LNCAP (cell line): ENCODE results near the gene ANKRD36B.
"Not testable (repeated sequence)": the region's sequence is repeated elsewhere in the genome, so short reads cannot be mapped to it uniquely, and the experiment has no call there.

ENCODE experiments used
- TF ChIP-seq, protein P1 (sequence below): fragments of 450-650 bp; IDR thresholded peaks from 2 replicates; pipeline ENCODE4 v1.5.1; 2017; ENCODE audit warnings: mild to moderate bottlenecking

Gene ANKRD36B

DNA sequence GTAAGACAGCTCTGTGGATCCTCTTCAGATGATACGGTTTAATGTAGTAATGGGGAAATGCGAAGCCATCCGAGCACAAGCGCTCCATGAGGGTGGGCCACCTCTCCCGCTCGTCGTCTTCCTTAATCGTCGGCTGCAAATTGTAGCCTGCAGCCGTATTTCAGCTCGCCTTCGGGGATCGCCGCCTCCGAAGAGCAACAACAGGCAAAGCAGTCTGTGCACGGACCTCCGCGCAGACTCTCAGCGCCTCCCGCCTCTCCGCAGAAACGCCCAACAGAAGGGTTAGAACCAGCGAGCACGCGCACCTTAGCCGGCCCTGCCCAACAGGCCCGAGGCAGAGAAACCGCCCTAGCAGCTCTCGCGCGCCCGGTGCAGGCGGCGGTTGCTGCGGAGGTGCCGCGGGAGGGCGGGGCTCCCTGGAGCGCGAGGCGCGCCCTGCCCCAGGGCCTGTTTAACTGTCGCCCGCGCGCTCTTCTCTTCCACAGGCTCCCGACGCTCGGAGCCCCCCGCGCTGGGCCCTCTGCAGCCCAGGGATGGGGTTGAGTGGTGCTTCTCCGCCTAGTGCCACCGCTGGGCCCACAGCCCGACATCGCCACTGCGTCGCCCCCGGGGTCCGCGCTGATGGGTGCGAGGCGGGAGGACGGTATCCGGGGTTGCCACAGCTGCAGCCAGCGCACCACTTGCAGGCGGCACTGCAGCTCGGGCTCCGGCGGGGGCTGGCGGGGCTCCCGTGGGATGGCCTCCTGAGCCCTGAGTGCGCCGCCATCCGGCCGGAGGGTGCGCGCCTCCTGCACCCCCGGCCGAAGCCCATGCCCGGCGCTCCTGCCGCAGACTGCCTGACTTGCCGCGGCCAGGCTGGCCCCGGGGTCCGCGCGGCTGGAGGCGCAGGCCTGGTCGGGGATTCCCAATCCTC lies at the start of gene ANKRD36B:
ANKRD36B (minus strand) TSS at position 280 of the 913 bp plus-strand sequence; CDS start at position 88, 192 bp downstream.
- TF ChIP-seq, protein P1, sequence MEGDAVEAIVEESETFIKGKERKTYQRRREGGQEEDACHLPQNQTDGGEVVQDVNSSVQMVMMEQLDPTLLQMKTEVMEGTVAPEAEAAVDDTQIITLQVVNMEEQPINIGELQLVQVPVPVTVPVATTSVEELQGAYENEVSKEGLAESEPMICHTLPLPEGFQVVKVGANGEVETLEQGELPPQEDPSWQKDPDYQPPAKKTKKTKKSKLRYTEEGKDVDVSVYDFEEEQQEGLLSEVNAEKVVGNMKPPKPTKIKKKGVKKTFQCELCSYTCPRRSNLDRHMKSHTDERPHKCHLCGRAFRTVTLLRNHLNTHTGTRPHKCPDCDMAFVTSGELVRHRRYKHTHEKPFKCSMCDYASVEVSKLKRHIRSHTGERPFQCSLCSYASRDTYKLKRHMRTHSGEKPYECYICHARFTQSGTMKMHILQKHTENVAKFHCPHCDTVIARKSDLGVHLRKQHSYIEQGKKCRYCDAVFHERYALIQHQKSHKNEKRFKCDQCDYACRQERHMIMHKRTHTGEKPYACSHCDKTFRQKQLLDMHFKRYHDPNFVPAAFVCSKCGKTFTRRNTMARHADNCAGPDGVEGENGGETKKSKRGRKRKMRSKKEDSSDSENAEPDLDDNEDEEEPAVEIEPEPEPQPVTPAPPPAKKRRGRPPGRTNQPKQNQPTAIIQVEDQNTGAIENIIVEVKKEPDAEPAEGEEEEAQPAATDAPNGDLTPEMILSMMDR = not testable (repeated sequence)

DNA sequence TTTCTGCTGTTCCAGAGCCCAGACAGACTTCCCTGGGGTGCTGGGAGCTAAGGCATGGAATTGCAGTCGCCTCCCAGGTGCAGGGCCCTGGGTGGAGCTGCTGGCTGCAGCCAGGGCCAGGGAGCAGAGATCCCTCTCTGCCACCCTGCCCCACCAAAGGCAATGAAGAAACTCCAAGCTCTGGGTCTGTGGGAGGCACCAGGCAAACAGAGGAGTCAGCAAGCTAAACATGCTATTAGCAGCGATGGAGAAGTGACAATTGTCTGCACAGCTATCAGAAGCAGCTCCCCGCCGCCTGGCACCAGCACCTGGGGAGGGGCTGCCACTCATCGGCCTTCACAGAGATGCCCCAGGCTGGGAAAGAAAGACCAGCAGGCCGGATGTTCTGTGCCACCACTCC lies 28.2 kb upstream of the ANKRD36B start:
- TF ChIP-seq, protein P1 = no peak

GRCh38 chr2:97590515-97591394 lies 1.1 kb upstream of the ANKRD36B start:
- TF ChIP-seq, protein P1 = peak; percentile 88

GRCh38 chr2:97546711-97547110 lies 43.0 kb downstream of the ANKRD36B start:
- TF ChIP-seq, protein P1 = no peak
